Mammary epithelial cell (primary cell): ENCODE data around the gene AQP2.

Source experiments
- EZH2 ChIP-seq: IDR thresholded peaks from 2 replicates; pipeline ENCODE4 v1.6.1; 2012; ENCODE audit warnings: low read length, inconsistent platforms, borderline replicate concordance
- TF ChIP-seq, protein P1 (sequence below), 2 donors: IDR thresholded peaks in 1 of 2; conservative IDR thresholded peaks in 1 of 2; 2 replicates each; pipeline ENCODE4 v1.5.1; 2011 to 2012; ENCODE audit warnings: inconsistent platforms in 2 of 2, low read length in 2 of 2, mild to moderate bottlenecking in 2 of 2, control low read depth in 1 of 2, low read depth in 1 of 2; ENCODE audit not compliant: insufficient read depth in 1 of 2; ENCODE audit errors: extremely low read depth in 1 of 2

DNA sequence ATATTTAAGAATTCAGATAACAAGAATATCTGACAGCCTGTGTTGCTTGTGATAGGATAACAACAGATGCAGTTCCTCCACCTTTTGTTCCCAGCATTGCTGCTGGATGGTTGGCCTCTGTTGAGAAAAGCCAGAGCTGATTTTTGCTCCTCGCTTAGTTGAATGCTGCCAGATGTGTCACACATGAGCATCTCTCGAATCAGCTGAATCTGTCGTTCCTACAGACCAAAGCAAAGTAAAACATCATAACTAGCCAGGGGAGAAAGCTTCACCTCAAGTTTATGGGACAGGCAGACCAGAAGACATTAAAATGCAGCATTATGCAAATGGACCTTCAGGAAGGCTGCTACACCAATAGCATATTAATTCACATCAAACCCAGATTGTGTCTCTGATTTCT lies 54.6 kb downstream of the AQP2 start:
- TF ChIP-seq, protein P1, sequence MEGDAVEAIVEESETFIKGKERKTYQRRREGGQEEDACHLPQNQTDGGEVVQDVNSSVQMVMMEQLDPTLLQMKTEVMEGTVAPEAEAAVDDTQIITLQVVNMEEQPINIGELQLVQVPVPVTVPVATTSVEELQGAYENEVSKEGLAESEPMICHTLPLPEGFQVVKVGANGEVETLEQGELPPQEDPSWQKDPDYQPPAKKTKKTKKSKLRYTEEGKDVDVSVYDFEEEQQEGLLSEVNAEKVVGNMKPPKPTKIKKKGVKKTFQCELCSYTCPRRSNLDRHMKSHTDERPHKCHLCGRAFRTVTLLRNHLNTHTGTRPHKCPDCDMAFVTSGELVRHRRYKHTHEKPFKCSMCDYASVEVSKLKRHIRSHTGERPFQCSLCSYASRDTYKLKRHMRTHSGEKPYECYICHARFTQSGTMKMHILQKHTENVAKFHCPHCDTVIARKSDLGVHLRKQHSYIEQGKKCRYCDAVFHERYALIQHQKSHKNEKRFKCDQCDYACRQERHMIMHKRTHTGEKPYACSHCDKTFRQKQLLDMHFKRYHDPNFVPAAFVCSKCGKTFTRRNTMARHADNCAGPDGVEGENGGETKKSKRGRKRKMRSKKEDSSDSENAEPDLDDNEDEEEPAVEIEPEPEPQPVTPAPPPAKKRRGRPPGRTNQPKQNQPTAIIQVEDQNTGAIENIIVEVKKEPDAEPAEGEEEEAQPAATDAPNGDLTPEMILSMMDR (conservative IDR thresholded peaks at IDR 0.05 in 1 of 2, IDR thresholded peaks at IDR 0.05 in 1 of 2; ENCODE audit: extremely low read depth in 1 of 2, insufficient read depth in 1 of 2, low read depth in 1 of 2, low read length in 2 of 2): no peak
- no peak for TF ChIP-seq EZH2
